ENCODE measurements around the gene PRELID2.

The PRELID2 gene

DNA sequence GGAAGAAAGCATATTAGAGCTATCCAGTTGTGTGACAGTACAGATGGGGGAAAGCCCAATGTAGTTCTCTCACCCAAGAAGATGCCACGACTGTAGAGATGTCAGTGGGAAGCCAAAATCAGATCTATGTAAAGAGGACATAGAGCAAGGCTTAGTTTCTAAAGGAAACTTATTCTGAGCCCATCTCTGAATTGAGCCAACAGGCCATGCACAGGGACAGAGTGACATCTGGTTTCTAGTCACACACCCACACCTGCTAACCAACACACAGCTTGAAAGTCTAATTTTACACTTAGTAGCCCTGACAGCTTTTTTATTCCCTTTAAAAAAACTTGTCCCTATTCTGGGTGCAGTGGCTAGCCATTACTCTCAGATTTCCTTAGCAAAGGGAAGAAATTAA is 22.3 kb downstream of the PRELID2 start:
- TF ChIP-seq, protein P1, sequence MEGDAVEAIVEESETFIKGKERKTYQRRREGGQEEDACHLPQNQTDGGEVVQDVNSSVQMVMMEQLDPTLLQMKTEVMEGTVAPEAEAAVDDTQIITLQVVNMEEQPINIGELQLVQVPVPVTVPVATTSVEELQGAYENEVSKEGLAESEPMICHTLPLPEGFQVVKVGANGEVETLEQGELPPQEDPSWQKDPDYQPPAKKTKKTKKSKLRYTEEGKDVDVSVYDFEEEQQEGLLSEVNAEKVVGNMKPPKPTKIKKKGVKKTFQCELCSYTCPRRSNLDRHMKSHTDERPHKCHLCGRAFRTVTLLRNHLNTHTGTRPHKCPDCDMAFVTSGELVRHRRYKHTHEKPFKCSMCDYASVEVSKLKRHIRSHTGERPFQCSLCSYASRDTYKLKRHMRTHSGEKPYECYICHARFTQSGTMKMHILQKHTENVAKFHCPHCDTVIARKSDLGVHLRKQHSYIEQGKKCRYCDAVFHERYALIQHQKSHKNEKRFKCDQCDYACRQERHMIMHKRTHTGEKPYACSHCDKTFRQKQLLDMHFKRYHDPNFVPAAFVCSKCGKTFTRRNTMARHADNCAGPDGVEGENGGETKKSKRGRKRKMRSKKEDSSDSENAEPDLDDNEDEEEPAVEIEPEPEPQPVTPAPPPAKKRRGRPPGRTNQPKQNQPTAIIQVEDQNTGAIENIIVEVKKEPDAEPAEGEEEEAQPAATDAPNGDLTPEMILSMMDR (IDR thresholded peaks at IDR 0.05; ENCODE audit: low read depth, low read length, missing control alignments): no peak
- no peak for DNase-seq (ENCODE audit: low read depth)
- H3K4me3 ChIP-seq (ENCODE audit: low read depth, low read length): no peak overlapping the region
- in situ Hi-C loops (cut with HindIII; ENCODE audit: low sequenced_read_pairs): no loop called here

DNA sequence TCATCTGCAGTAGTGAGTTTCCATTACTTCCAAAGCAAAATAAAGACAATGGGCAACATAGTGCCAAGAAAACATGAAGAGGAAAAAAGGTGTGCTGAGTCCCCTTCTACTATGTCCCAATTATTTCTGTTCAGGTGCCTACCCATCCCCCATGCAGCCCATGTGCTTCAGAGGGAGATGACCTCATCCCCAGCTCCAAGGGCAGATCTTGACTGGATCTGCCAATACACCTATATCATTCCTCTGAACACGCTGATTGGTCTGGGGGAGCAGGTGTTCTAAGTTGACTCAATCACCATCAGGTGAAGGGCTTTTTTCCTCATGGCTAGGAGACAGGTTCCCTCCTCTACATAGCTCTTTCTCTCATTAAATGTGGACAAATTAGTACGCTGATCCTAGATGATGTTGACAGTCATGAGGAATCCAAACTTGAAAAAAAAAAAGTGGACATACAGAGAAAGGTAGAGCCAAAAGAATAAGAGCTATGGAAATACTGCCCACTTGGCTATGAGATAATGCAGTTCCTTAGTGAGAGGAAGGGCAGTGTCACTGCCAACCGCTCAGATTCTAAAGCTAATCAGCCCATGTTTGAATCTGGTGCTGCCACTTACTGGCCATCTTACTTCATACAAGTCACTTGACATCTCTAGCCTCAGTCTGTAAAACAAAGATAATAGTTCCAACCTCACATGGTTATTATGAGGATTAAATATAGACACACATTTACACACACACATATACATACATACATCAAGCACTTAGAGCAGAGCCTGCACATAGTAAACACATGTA is 23.1 kb downstream of the PRELID2 start:
- no peak for DNase-seq (ENCODE audit: low read depth)
- in situ Hi-C loops (cut with HindIII; ENCODE audit: low sequenced_read_pairs): no loop called here
- TF ChIP-seq, protein P1 (IDR thresholded peaks at IDR 0.05; ENCODE audit: low read depth, low read length, missing control alignments): peak; percentile 26
- H3K4me3 ChIP-seq (ENCODE audit: low read depth, low read length): no peak overlapping the region

DNA sequence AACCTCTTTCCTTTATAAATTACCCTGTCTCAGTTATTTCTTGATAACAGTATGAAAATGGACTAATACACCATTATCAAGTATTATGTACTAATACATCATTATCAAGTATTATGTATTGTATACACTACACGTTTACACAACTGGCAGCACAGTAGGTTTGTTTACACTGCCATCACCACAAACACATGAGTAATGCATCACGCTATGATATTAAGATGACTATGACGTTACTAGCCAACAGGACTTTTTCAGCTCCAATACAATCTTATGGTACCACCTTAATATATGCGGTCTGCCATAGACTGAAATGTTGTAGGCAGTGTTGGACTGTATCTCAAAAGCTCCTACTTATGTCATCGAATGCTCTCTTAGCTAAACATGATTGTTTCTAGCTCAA is 28.2 kb downstream of the PRELID2 start:
- no peak overlapping the region for H3K4me3 ChIP-seq (ENCODE audit: low read depth, low read length)
- TF ChIP-seq, protein P1 (IDR thresholded peaks at IDR 0.05; ENCODE audit: low read depth, low read length, missing control alignments): no peak
- in situ Hi-C loops (cut with HindIII; ENCODE audit: low sequenced_read_pairs): no loop called here
- no peak for DNase-seq (ENCODE audit: low read depth)

DNA sequence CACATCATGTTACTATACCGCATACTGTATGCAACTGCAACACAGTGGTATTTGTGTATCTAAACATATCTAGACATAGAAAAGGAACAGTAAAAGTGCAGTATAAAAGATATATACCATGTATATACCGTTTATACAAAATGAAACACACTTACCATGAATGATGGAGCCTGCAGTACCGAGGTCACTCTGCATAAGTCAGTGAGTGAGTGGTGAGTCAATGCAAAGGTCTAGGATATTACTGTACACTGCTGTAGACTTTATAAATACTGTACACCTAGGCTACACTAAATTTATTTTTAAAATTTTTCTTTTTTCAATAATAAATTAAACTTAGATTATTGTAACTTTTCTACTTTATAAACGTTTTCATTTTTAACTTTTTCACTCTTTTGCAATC is 29.3 kb downstream of the PRELID2 start:
- DNase-seq (ENCODE audit: low read depth): no peak
- TF ChIP-seq, protein P1 (IDR thresholded peaks at IDR 0.05; ENCODE audit: low read depth, low read length, missing control alignments): no peak
- H3K4me3 ChIP-seq (ENCODE audit: low read depth, low read length): no peak overlapping the region
- in situ Hi-C loops (cut with HindIII; ENCODE audit: low sequenced_read_pairs): no loop called here

DNA sequence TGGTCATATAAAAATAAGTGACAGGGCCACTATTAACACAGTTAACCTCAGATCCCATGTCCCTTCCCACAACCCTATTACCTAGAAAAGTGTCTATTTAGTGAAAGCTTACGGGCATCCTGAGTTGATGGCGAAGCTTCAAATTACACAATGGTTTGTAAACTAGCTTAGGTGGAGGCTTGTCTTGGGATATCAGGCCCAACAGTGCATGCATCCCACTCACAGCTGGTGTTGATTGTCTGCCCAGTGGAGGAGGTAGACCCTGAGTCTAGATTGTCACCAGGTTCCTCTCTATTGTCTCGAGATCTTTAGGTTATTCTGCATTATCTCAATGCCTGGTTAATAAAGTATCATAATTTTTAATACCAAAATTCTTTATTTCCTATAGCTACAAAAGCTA is 30.4 kb downstream of the PRELID2 start:
- TF ChIP-seq, protein P1 (IDR thresholded peaks at IDR 0.05; ENCODE audit: low read depth, low read length, missing control alignments): no peak
- no peak for DNase-seq (ENCODE audit: low read depth)
- in situ Hi-C loops (cut with HindIII; ENCODE audit: low sequenced_read_pairs): no loop called here
- H3K4me3 ChIP-seq (ENCODE audit: low read depth, low read length): no peak overlapping the region

DNA sequence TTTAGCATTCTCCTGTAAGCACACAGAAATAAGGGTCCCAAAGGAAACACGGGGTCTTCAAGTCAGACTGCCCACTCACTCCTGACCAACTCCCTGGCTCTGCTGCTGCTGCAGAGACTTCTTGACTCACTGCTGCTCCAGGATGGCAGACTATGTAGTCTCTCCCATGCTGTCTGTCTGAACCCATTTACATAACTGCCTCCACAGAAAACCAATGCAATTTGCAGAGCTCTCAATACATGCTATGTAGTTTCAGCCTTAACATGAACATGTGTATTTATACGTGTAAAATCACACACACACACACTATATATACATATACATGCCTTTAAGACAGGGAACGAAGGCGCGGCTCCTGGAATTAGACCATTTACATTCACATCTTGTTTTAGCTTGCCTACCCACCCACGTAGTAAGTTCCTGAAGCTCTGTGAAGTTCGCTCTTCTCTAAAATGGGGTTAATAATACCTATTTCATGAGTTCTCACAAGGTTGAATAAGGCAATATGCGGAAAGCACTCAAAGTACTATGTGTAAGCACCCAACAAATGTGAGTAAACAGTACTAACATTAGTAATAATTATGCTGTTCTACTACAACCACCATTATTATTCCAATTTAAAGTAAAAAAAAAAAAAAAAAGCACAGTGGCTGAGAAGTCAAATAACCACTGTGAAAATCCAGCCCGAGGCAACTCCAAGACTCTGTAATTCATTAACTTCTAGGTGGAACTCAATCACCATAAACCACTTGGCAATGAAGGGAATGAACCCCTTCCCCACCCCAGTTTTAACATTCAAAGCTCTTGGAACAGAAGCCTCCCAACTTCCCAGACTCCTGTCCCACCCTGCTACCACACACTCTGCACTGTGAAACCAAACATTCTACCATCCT is 31.8 kb downstream of the PRELID2 start:
- H3K4me3 ChIP-seq (ENCODE audit: low read depth, low read length): no peak overlapping the region
- TF ChIP-seq, protein P1 (IDR thresholded peaks at IDR 0.05; ENCODE audit: low read depth, low read length, missing control alignments): no peak
- in situ Hi-C loops (cut with HindIII; ENCODE audit: low sequenced_read_pairs): no loop called here
- DNase-seq (ENCODE audit: low read depth): no peak

All from astrocyte of the cerebellum (primary cell).